Motor neuron (in vitro differentiated cells): ENCODE measurements around the gene IGDCC3. TPM values are rescaled to one million over a fixed set of nuclear protein-coding genes. Genes with fewer than 3 reads are reported as not detected.
A peak's percentile ranks its signal among the peaks of the same experiment; 100 is the strongest.

ENCODE experiments used
- ATAC-seq, 8 experiments: fragments of 200-7000 bp; cut with Tn5 transposase; replicated peaks in 6 of 8; 2 replicates each; pipeline ENCODE4 v1.8.0; 2021; ENCODE audit warnings: mild to moderate bottlenecking in 8 of 8, moderate library complexity in 8 of 8
- H3K27ac ChIP-seq, 2 donors: fragments of 250-450 bp; sonication (Bioruptor Pico); 2 replicates each; pipeline ENCODE4 v1.9.0; 2021; ENCODE audit warnings: antibody characterized with exemption in 2 of 2, mild to moderate bottlenecking in 2 of 2, moderate library complexity in 1 of 2
- H3K4me1 ChIP-seq, 2 donors: fragments of 250-450 bp; sonication (Bioruptor Pico); replicated peaks in 1 of 2; 2 replicates each; pipeline ENCODE4 v1.6.1; 2021; ENCODE audit warnings: antibody characterized with exemption in 2 of 2, mild to moderate bottlenecking in 2 of 2, moderate library complexity in 1 of 2
- H3K4me3 ChIP-seq, 5 donors: fragments of 250-450 bp; sonication (Bioruptor Pico); 2 replicates each; pipeline ENCODE4 v1.9.0; 2021; ENCODE audit warnings: antibody characterized with exemption in 5 of 5, mild to moderate bottlenecking in 5 of 5, moderate library complexity in 4 of 5
- WGBS, 10 experiments: fragments of 450-650 bp; shearing (Covaris generic); methylation state at CpG; one replicate each; pipeline ENCODE4 v1.0.0; 2022; 5-methylcytosine and 5-hydroxymethylcytosine counted together
- in situ Hi-C, 9 experiments: fragments of 400-800 bp; cut with MboI; loops; one replicate each; pipeline ENCODE4 v1.15.0; 2021; ENCODE audit warnings: low sequenced_read_pairs in 9 of 9, low pct_unique_long_range_greater_than_20kb in 2 of 9; ENCODE audit not compliant: unreplicated experiment in 9 of 9
- total RNA-seq, 8 experiments: library from RNA; unstranded; fragments of 300-600 nt; gene quantifications; 2 replicates each; pipeline versions ENCODE4 v1.2.3 to v1.2.4, GENCODE V29; 2022

The IGDCC3 gene
- total RNA-seq, 8 experiments from 2014 or later = 0.15 to 189 (median 10.9) TPM

DNA sequence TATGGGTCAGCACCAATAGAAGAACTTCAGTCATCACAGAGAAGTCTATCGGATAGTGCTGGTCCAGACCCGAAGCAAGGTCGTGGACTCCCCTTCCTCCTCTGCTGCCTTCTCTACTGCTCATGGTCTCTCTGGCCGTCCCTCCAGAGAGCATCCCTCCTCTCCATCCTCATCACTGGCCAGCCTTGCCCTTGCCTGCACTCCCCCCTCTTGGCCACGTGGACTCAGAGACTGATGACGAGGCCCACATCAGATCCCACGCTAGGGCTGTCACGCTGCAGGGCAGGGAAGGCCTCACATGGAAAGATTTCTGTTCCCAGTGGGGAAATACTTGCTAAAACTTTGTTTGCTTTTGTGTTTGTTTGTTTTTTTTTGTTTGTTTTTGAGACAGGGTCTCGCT lies 35.3 kb downstream of the IGDCC3 start:
- WGBS, 10 experiments = 80 to 100% (median 88%) methylated on average over 1 to 7 of the region's 9 CpGs; no CpG with 5 or more reads in 3 of the 10 experiments
- Histone ChIP-seq H3K27ac (no peak overlapping the region), H3K4me1 (peaks cover 66% of the 10 kb centered on the region in 2 donors), H3K4me3 (no peak overlapping the region)
- ATAC-seq = no peak
- in situ Hi-C loops = no loop called here

- peak in 5 of 8 experiments; percentile 25 to 35 (median 26) for ATAC-seq
- 22 to 80% (median 62%) methylated on average over 1 to 3 of the region's 7 CpGs; no CpG with 5 or more reads in 7 of the 10 experiments for WGBS, 10 experiments
- no peak overlapping the region for H3K4me3 ChIP-seq
- in situ Hi-C loops = no loop called here
- peak overlapping the region; percentile 44 to 92 for H3K27ac ChIP-seq
- peaks cover 80 to 84% of the 10 kb centered on the region in 2 donors for H3K4me1 ChIP-seq
Observed at GRCh38 chr15:65339920-65340319, 37.9 kb downstream of the IGDCC3 start.

- ATAC-seq = no peak
- Histone ChIP-seq H3K4me1 (peaks cover 80 to 84% of the 10 kb centered on the region in 2 donors), H3K4me3 (no peak overlapping the region), H3K27ac (peak overlapping the region; percentile 20 to 92)
- 65 to 100% (median 88%) methylated on average over 1 to 4 of the region's 6 CpGs; no CpG with 5 or more reads in 2 of the 10 experiments for WGBS, 10 experiments
- in situ Hi-C loops = no loop called here
Observed at GRCh38 chr15:65339416-65339815, 38.4 kb downstream of the IGDCC3 start.

GRCh38 chr15:65338823-65339222 lies 39.0 kb downstream of the IGDCC3 start:
- Histone ChIP-seq H3K4me3 (no peak overlapping the region), H3K27ac (peak overlapping the region; percentile 77 to 92), H3K4me1 (peaks cover 79 to 84% of the 10 kb centered on the region in 2 donors)
- ATAC-seq = no peak
- WGBS, 10 experiments = 83 to 95% (median 91%) methylated on average over 1 to 7 of the region's 8 CpGs; no CpG with 5 or more reads in 6 of the 10 experiments
- in situ Hi-C loops = no loop called here

DNA sequence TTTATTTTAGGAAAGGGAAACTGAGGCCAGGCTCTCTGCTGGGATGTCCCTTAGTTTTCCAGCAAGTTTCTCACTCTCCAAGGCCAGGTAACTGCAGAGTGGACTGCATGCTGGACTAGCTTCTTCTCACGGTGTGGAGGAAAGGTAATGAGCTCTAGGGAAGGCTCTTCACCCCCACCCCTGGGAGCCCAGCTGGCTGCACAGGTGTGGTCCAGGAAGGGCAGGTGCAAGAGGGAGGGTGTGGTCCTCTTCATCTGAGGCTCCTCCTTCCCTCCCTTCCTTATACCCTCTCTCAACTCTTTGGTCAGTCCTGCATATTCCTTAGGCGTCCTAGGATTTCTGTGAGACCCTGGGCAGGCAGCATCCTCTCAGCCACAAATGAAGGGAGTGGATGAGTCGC lies 39.4 kb downstream of the IGDCC3 start:
- in situ Hi-C loops = no loop called here
- 14 to 100% (median 50%) methylated on average over 1 to 2 of the region's 3 CpGs; no CpG with 5 or more reads in 5 of the 10 experiments for WGBS, 10 experiments
- H3K27ac ChIP-seq = peak overlapping the region; percentile 77 to 92
- no peak overlapping the region for H3K4me3 ChIP-seq
- no peak for ATAC-seq
- H3K4me1 ChIP-seq = peaks cover 79 to 84% of the 10 kb centered on the region in 2 donors

- no peak overlapping the region for H3K4me3 ChIP-seq
- WGBS, 10 experiments = 0 to 38% methylated on average over 1 of the region's 6 CpGs; no CpG with 5 or more reads in 8 of the 10 experiments
- in situ Hi-C loops = no loop called here
- H3K27ac ChIP-seq = peak overlapping the region; percentile 77 to 92
- ATAC-seq = peak in 6 of 8 experiments; percentile 2 to 37 (median 6)
- H3K4me1 ChIP-seq = peaks cover 83 to 84% of the 10 kb centered on the region in 2 donors
Observed at GRCh38 chr15:65337436-65338070, 40.2 kb downstream of the IGDCC3 start.

DNA sequence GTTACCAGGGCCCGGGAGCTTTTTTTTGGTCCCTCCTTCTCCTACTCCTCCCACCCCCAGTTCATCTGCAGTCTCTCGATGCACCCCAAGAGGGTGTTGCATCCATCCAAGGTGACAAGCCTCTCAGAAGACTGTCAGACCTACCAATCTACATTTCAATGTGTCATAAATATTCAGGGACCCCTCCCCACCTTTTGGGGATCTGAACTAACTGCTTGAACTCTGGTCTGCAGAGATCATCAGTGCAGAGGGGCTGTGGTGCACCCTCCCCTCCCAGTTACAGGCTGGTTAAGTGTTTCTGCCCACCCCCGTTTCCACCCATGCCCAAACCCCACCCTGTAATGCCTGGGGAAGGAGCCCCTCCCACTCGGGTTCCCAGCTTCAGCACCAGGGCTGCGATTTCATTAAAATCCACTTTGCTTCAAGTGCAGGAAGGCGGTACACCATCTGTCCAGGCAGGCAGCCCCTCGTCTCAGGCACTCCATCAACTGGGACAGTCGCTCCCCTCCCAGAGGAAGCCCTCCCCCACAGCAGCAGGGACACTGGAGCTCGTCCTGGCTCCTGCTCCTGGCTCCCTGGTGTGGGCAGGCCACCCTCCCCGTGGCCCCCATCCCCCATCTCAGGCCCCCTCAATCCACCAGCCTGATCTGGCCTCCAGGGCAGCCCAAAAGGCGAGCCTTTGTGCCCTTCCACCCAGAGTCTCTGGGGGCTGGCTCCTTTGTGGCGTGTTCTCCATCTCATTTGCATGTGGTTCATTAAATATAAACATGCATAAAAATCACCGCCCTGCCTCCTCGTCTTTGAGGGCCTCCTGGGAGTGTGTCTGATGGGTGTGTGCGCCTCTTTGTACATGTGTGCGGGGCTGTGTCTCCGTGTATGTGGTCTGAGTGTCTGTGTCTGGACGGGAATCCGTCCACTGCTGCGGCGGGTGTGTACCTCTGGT lies 41.0 kb downstream of the IGDCC3 start:
- peak overlapping the region; percentile 77 to 92 for H3K27ac ChIP-seq
- peak; percentile 44 to 94 (median 75) for ATAC-seq
- in situ Hi-C loops = no loop called here
- H3K4me3 ChIP-seq = peak overlapping the region in 1 of 5 donors; percentile 9
- WGBS, 10 experiments = 0 to 40% (median 6%) methylated on average over 1 to 10 of the region's 21 CpGs; no CpG with 5 or more reads in 6 of the 10 experiments
- H3K4me1 ChIP-seq = peaks cover 91% of the 10 kb centered on the region in 2 donors

DNA sequence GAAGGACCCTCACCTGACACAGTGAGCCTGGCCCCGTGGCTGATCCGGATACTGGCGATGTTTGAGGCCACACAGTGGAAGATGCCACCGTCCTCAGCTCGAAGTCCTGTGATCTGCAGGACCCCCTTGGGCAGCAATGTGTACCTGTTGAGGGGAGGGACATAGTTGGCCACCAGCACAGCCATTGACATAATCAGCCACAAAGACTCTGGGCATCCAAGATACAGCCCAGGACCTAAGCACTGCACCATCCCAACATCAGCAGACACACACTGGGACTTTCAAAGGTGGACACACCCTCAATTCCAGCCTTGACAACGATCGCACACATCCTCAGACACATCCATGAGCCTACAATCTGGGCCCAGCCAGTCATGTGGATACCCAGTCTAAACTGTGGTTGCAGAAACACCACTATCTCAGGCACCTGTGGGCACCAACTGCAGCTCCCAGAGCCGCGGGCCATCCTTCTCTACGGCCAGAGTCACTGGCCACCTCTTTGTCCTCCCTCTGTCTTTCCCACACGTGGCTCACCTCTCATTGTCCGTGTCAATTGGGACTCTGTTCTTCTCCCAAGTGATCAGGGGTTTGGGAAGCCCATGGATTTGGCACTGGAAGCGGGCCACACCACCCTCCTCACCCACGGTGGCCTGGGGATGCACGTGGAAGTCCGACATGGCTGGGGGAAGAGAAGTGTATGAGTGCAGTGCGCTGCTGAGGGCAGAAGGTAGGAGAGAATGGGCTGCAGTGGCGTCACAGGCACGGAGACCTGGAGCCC lies 42.3 kb downstream of the IGDCC3 start:
- H3K4me3 ChIP-seq = no peak overlapping the region
- peak overlapping the region; percentile 78 to 92 for H3K27ac ChIP-seq
- no peak for ATAC-seq
- in situ Hi-C loops = no loop called here
- 40 to 100% (median 66%) methylated on average over 1 to 7 of the region's 19 CpGs; no CpG with 5 or more reads in 6 of the 10 experiments for WGBS, 10 experiments
- peaks cover 88 to 92% of the 10 kb centered on the region in 2 donors for H3K4me1 ChIP-seq

GRCh38 chr15:65334586-65335231 lies 43.1 kb downstream of the IGDCC3 start:
- Histone ChIP-seq H3K4me1 (peaks cover 81 to 84% of the 10 kb centered on the region in 2 donors), H3K4me3 (no peak overlapping the region), H3K27ac (peak overlapping the region; percentile 76 to 78)
- WGBS, 10 experiments = 7 to 63% (median 56%) methylated on average over 3 to 8 of the region's 20 CpGs; no CpG with 5 or more reads in 7 of the 10 experiments
- peak in 5 of 8 experiments; percentile 33 to 75 (median 36) for ATAC-seq
- in situ Hi-C loops = no loop called here

GRCh38 chr15:65333856-65334255 lies 43.9 kb downstream of the IGDCC3 start:
- WGBS, 10 experiments = 0 to 100% (median 50%) methylated on average over 1 of the region's 5 CpGs; no CpG with 5 or more reads in 5 of the 10 experiments
- Histone ChIP-seq H3K4me1 (peaks cover 72 to 76% of the 10 kb centered on the region in 2 donors), H3K27ac (peak overlapping the region; percentile 76 to 78), H3K4me3 (no peak overlapping the region)
- peak in 5 of 8 experiments; percentile 20 to 32 (median 24) for ATAC-seq
- in situ Hi-C loops = no loop called here

DNA sequence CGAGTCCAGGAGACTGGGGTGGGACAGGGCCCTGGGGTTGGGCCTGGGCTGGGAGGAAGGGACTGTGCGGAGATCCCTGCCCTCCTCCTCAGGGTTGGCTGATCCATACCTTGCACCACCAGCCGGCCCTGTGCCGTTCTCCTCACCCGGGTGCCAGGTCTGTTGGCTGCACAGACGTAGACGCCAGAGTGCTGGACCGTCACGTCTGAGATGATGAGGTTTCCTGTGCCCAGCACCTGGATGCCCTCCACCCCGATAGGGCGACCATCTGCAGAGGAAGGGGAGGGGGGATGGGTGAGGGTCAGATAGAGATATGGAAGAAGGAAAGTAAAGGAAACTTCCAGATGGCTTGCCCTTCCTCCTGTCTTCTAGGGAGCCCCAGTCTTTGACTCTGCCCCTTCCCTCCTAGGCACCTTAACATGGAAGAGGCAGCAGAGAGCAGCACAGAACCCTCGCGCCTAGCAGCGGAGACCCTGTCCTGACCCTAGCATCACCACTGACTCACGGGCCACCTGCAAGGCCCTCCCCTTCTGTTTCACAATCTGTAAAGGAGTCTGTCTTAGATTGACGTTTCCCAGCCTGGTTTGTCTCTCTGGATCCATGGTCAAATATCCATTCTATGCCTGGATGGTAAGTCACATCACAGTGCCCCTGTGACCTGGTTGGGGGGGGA lies 44.5 kb downstream of the IGDCC3 start:
- 0 to 80% (median 60%) methylated on average over 1 to 4 of the region's 16 CpGs; no CpG with 5 or more reads in 5 of the 10 experiments for WGBS, 10 experiments
- Histone ChIP-seq H3K4me1 (peaks cover 66 to 70% of the 10 kb centered on the region in 2 donors), H3K27ac (peak overlapping the region; percentile 66 to 76), H3K4me3 (no peak overlapping the region)
- in situ Hi-C loops = no loop called here
- no peak for ATAC-seq
